Measurements from ENCODE around the gene MAP2K3.

MAP2K3 gene
- total RNA-seq, result 55.5 reads per million, percentile 70 among the genes with 10 or more reads in this experiment

DNA sequence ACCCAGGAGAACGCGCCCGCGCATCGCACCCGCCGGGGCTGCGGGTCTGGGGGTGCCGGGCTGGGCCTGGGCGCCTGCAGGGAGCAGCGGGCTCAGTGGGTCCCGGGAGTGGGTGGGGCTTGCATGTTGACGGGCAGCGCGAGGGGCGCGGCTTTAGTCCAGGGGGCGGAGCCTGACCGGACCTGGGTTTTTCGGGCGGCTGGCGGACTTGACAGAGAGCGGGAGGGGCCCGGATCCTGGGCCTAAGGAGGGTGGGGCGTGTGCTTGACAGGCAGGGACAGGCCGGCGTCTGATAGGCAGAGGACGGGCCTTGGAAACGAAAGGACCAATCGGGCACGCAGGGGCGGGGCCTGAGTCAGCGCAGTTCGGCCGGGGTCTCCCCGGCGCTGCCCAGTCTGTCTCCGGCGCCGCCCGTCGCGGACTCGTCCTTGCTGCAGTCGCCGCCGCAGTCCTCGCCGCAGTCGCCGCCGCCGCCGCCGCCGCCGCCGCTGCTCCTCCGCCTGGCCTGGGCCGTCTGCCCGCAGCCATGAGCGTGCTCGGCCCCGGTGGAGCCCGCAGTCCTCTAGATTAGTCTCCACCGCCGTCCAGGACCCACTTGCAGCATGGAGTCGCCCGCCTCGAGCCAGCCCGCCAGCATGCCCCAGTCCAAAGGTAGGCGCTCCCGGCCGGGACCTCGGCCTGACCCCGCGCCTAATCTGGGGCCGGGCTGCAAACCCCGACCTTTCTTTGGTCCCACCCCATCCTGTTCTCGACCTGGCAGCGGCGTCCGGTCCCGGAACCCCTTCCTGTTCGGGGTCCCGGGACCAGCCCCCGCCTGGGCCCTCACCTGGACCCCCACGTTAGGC, at the start of gene MAP2K3:
Gene MAP2K3 (plus strand): TSS at position 393 of the 845 bp plus-strand sequence. CDS start 210 bp downstream, at position 603.
- DNase-seq, result peak; percentile 89

DNA sequence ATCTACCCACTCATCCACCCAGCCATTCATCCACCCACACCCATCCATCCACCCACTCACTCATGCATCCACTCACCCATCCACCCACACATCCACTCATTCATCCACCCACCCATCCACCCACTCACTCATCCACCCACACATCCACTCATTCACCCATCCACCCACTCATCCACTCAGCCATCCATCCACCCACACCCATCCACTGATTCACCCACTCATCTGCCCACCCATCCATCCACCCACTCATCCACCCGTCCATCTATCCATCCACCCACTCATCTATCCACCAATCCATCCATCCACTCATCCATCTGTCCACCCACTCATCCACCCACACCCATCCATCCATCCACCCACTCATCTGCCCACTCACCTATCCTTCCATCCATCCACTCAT, 48.6 kb upstream of the MAP2K3 start:
- DNase-seq, result no peak

DNA sequence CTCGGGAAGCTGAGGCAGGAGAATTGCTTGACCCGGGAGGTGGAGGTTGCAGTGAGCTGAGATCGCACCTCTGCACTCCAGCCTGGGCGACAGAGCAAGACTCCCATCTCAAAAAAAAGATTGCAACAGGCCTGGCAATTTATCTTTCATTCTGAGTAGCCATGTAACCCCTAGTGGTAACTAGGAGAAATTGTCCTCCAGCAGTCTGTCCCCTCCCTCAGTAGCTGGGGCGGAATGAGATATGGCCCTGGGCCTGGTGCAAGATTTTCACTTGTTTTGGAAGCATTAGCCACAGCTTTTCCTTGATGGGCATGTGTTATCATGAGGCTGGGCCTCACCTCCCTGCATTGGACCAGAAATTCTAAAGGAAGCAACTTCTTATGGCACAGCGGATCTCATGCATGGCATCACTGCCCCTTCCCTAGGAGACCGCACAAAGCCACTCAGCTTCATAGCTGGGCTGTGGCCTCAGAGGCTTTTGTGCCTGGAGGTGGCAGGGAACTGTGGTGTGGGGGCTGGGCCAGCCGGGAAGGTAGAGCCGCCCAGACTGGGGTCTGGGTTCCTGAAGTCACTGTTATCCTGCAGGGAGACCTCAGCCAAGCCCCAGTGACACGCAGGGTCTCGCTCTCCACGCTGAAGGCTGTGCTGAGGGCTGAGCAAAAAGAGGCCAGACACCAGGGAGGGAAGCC, 44.7 kb upstream of the MAP2K3 start:
- no peak for DNase-seq

GRCh38 chr17:21240369-21241055, 44.0 kb upstream of the MAP2K3 start:
- no peak for DNase-seq

DNA sequence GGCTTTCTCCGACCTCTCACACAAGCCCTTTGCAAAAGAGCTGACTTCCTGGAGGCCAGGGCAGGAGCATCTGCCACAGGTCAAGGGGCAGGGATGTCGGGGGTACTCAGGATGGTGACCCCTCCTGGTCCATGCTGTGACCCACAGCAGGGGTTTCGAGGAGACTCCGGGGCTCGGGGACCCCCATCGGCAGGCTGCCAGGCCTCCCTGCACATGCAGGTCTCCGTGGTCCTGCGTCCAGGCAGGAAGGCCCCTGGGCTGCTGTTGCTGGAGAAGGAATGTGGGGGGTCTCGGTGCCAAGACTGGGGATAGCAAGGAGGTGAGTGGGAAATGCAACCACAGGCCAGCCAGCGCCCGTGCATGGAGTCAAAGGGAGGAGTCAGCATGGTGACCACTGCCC, 42.9 kb upstream of the MAP2K3 start:
- no peak for DNase-seq

GRCh38 chr17:21242026-21242697, 42.3 kb upstream of the MAP2K3 start:
- DNase-seq, result no peak

GRCh38 chr17:21242780-21243515, 41.6 kb upstream of the MAP2K3 start:
- no peak for DNase-seq

GRCh38 chr17:21243516-21244303, 40.8 kb upstream of the MAP2K3 start:
- no peak for DNase-seq

- DNase-seq, result no peak
Observed at GRCh38 chr17:21245639-21246084, 38.8 kb upstream of the MAP2K3 start.

DNA sequence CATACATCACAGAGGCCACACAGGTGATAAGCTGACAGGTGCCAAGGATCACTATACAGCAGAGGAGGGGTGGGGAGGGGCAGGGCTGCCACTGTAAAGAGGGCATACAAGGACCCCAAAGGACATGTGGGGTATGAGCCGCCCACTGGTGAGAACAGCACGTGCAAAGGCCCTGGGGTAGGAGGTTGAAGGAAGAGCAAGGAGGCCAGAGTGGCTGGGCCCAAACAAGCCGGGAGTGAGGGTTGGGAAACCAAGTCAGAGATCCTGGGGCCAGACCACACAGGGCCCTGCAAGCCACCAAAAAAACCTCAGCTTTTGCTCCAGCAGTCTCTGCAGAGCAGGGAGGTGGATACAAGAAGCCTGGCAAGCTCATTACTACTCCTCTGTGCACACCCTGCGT, 37.8 kb upstream of the MAP2K3 start:
- DNase-seq, result no peak

DNA sequence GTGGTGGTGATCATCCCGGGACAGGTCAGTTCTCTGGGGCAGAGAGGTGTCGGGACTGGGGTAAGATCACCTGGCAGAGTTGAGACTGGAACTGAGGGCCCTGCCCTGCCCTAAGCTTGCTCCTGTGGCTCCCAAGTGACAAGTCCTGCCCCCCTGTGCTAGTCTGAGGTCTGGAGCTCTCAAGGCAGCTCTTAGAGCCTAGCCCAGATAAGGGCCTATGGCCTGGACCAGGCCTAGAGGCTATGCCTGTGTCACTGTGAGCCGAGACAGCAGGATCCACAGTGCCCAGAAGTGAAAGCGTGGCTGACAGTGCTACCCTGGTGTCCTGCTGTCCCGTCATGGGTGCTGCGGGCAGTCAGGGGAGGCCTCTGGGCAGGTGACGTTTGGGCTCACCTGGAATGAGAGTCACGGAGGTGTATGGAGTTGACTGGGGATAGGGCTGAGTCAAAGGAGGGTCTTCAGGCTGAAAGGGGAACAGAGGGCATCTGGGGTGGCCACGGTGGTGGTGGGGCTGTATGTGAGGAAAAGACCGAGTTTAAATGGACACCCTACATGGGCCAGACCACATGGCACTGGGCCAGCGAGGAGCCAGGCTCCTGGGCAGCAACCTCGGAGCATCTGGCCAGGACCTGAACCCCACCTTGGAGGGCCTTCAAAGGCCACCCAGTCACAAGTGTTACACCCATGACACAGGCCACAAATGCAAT, 36.8 kb upstream of the MAP2K3 start:
- no peak for DNase-seq

- no peak for DNase-seq
Observed at GRCh38 chr17:21248500-21248899, 36.0 kb upstream of the MAP2K3 start.

DNA sequence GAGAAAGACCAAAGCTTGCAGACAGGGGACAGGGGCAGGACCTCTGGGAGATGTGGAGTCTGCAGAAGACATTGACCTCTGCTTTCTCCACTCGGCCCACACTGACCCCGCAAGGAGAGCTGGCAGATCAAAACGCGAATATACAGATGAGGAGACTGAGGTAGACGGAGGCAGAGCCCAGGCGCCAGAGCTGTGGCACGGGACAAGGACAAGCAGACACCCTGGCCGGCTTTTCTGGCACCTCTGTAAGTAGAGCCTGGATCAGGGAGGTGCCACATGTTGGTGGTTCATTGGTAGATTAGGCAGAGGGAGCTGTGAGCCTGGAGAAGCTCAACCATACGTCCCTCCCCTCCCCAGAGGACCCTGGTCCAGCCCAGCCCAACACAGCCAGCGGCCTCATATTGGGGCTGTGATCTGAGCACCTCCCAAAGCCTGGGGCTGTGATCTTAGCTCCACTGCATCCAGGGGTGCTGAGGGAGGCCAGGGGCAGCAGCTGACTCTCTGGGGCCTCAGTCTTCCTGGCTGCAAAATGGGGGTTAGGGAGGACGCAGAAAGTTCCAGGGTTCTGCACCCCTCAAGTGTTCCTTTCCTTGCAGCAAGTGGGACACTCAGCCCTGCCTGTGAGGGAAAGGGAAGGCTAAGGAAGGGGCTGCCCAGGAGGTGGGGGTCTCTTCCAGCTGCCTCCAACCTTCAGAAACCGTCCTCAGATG, 35.3 kb upstream of the MAP2K3 start:
- DNase-seq, result no peak

- DNase-seq, result no peak
Observed at GRCh38 chr17:21249920-21250703, 34.4 kb upstream of the MAP2K3 start.

DNA sequence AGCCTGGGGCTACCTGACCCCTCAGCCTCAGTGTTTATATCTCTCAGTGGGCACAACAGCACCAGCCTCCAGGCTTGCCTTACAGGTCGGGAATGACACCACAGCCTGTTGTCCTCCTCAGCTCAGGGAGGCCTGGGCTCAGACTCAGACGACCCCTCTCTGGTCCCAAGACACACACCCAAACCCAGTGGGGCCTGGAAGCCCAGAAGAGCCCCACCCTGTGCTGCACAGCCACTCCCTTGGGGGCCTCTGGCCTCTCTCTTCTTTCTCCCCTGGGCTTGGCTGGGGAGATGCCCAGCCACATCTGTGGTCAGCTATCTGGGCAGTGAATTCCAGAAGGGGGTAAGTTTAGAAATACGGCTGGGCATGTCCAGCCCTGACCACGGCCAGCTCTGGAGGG, 33.7 kb upstream of the MAP2K3 start:
- no peak for DNase-seq

GRCh38 chr17:21251337-21252010, 33.0 kb upstream of the MAP2K3 start:
- DNase-seq, result no peak

DNA sequence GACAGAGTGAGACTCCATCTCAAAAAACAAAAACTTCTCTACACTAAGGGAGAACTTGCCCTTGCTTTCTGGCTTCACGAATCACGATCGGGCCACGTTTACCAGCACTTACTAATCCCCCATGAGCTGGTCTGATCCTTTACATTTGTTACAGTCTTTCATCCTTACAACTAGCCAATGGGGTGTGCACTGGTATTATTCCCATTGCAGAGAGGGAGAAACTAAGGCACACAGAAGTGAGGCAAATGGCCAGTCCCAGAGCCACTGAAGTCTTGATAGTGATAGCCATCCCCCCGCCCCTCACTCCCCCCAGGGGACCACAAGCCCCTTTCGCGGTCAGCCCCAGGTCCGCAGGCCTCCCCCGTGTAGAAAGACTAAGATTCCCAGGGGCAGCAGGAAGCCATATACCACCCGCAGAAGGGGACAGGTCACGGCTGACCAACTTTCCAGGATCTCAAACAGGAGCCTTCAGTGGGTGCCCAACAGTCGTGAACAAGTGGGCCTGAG, 32.2 kb upstream of the MAP2K3 start:
- no peak for DNase-seq

Measured in effector CD4-positive, alpha-beta T cell (primary cell).